NK-92 treated with Interleukin-12 subunit alpha and Interleukin-12 subunit beta, amount 100 ng/mL, for 24 hours (cell line): Measurements from ENCODE around the gene CANX.

Source experiments
- DNase-seq: peaks from one replicate; lab custom pipeline; 2025; lab: John Stamatoyannopoulos, UW

The CANX gene

GRCh38 chr5:179753971-179754370 is 55.2 kb downstream of the CANX start:
- no peak for DNase-seq

- no peak for DNase-seq
Measured at GRCh38 chr5:179755022-179755421, 56.3 kb downstream of the CANX start.

- no peak for DNase-seq
Measured at GRCh38 chr5:179758955-179759354, 60.2 kb downstream of the CANX start.

- DNase-seq: no peak
Measured at GRCh38 chr5:179759581-179760551, 61.1 kb downstream of the CANX start.

- no peak for DNase-seq
Measured at GRCh38 chr5:179762079-179762780, 63.5 kb downstream of the CANX start.

- no peak for DNase-seq
Measured at GRCh38 chr5:179762781-179763176, 64.0 kb downstream of the CANX start.

- peak; percentile 13 for DNase-seq
Measured at GRCh38 chr5:179763215-179763945, 64.6 kb downstream of the CANX start.

GRCh38 chr5:179764056-179764455 is 65.3 kb downstream of the CANX start:
- DNase-seq: no peak

GRCh38 chr5:179765400-179765799 is 66.6 kb downstream of the CANX start:
- DNase-seq: no peak

GRCh38 chr5:179766021-179766725 is 67.4 kb downstream of the CANX start:
- no peak for DNase-seq

- DNase-seq: no peak
Measured at GRCh38 chr5:179766726-179767455, 68.1 kb downstream of the CANX start.

GRCh38 chr5:179767496-179768100 is 68.8 kb downstream of the CANX start:
- DNase-seq: no peak

- peak; percentile 40 for DNase-seq
Measured at GRCh38 chr5:179768326-179769085, 69.7 kb downstream of the CANX start.

- no peak for DNase-seq
Measured at GRCh38 chr5:179769271-179769670, 70.5 kb downstream of the CANX start.

GRCh38 chr5:179769796-179770195 is 71.0 kb downstream of the CANX start:
- DNase-seq: no peak

GRCh38 chr5:179771311-179771895 is 72.6 kb downstream of the CANX start:
- DNase-seq: no peak

GRCh38 chr5:179772351-179772750 is 73.6 kb downstream of the CANX start:
- DNase-seq: no peak

GRCh38 chr5:179773686-179774040 is 74.9 kb downstream of the CANX start:
- DNase-seq: no peak

- DNase-seq: no peak
Measured at GRCh38 chr5:179774442-179774841, 75.7 kb downstream of the CANX start.
